ENCODE data around the gene PACS2.

DNA sequence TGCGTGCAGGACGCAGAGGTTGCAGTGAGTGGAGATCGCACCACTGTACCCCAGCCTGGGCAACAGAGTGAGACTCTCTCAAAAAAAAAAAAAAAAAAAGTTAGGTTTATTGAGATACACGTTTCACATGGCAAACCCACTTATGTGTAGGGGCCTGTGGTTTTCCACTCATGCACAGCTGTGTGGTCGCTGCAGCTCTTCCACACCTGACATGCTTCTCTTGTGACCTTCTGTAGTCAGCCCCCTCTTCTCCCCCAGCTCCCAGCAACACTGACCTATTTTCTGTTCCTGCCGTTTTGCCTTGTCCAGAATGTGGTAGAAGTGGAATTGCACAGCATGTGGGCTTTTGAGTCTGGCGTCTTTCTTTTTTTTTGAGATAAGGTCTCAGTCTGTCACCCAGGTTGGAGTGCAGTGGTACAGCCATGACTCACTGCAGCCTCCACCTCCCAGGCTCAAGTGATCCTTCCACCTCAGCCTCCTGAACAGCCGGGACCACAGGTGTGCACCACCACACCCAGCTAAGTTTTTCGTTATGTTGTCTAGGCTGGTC is 113.5 kb downstream of the PACS2 start:
- TF ChIP-seq, protein P1, sequence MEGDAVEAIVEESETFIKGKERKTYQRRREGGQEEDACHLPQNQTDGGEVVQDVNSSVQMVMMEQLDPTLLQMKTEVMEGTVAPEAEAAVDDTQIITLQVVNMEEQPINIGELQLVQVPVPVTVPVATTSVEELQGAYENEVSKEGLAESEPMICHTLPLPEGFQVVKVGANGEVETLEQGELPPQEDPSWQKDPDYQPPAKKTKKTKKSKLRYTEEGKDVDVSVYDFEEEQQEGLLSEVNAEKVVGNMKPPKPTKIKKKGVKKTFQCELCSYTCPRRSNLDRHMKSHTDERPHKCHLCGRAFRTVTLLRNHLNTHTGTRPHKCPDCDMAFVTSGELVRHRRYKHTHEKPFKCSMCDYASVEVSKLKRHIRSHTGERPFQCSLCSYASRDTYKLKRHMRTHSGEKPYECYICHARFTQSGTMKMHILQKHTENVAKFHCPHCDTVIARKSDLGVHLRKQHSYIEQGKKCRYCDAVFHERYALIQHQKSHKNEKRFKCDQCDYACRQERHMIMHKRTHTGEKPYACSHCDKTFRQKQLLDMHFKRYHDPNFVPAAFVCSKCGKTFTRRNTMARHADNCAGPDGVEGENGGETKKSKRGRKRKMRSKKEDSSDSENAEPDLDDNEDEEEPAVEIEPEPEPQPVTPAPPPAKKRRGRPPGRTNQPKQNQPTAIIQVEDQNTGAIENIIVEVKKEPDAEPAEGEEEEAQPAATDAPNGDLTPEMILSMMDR (conservative IDR thresholded peaks at IDR 0.05; ENCODE audit: low read depth, low read length): no peak
- TF ChIP-seq SMC3 (IDR thresholded peaks at IDR 0.05; ENCODE audit: low read depth, low read length) (no peak), FOS (IDR thresholded peaks at IDR 0.05; ENCODE audit: low read depth, low read length) (no peak)

Measured in IMR-90 (cell line).